ENCODE results near the gene GCC2.

GRCh38 chr2:108404784-108405397 lies 44.1 kb upstream of the GCC2 start:
- TF ChIP-seq CTCF (conservative IDR thresholded peaks at IDR 0.05; ENCODE audit: low read length) (no peak), EZH2phosphoT487 (IDR thresholded peaks at IDR 0.05; ENCODE audit: borderline replicate concordance, low read depth, low read length) (no peak)
